Spleen (tissue), 13 donors: Measurements from ENCODE around the gene KAT5. TPM values are rescaled to one million over a fixed set of nuclear protein-coding genes. Genes with fewer than 3 reads are reported as not detected.

ENCODE experiments used
- DNase-seq: peaks from one replicate; pipeline ENCODE4 v3.0.0-alpha.2; 2020
- H3K27ac ChIP-seq, 8 donors: fragments of 200-600 bp; sonication (generic) in 7 of 8; 1 replicate in 4 of 8; 2 replicates in 4 of 8; pipeline versions ENCODE4 v1.5.0 to v1.8.0; 2016 to 2021; ENCODE audit warnings: inconsistent platforms in 4 of 8, mild to moderate bottlenecking in 4 of 8, moderate library complexity in 1 of 8
- H3K27me3 ChIP-seq, 7 donors: fragments of 200-600 bp; sonication (generic) in 6 of 7; replicated peaks in 1 of 7; 1 replicate in 4 of 7; 2 replicates in 3 of 7; pipeline versions ENCODE4 v1.5.0 to v1.8.0; 2016 to 2021; ENCODE audit warnings: inconsistent platforms in 3 of 7, mild to moderate bottlenecking in 1 of 7
- H3K36me3 ChIP-seq, 6 donors: fragments of 200-600 bp; sonication (generic) in 5 of 6; 1 replicate in 4 of 6; 2 replicates in 2 of 6; pipeline versions ENCODE4 v1.5.0 to v1.8.0; 2016 to 2021; ENCODE audit warnings: inconsistent platforms in 2 of 6
- H3K4me1 ChIP-seq, 6 donors: fragments of 200-600 bp; sonication (generic) in 5 of 6; 1 replicate in 3 of 6; 2 replicates in 3 of 6; pipeline versions ENCODE4 v1.5.0 to v1.8.0; 2016 to 2021; ENCODE audit warnings: inconsistent platforms in 3 of 6
- H3K4me3 ChIP-seq, 8 donors: fragments of 200-600 bp; sonication (generic) in 7 of 8; 1 replicate in 4 of 8; 2 replicates in 4 of 8; pipeline versions ENCODE4 v1.5.0 to v1.8.0; 2016 to 2021; ENCODE audit warnings: inconsistent platforms in 4 of 8, mild to moderate bottlenecking in 4 of 8, moderate library complexity in 2 of 8
- H3K9me3 ChIP-seq, 8 donors: fragments of 200-600 bp; sonication (generic) in 7 of 8; 1 replicate in 4 of 8; 2 replicates in 4 of 8; pipeline versions ENCODE4 v1.5.0 to v1.8.0; 2016 to 2021; ENCODE audit warnings: inconsistent platforms in 4 of 8
- POLR2A ChIP-seq, 3 donors: fragments of 450-650 bp; IDR thresholded peaks; one replicate each; pipeline ENCODE4 v1.5.1; 2017; ENCODE audit warnings: antibody characterized with exemption in 3 of 3, mild to moderate bottlenecking in 1 of 3
- POLR2AphosphoS5 ChIP-seq, 3 donors: sonication (generic); formaldehyde crosslinking; IDR thresholded peaks; one replicate each; pipeline ENCODE4 v1.5.1; 2017; ENCODE audit warnings: antibody characterized with exemption in 3 of 3
- WGBS, 5 donors: extraction: QIAGEN DNeasy Blood & Tissue Kit in 3 of 5; methylation state at CpG; one replicate each; pipeline versions ENCODE4 v1.1.5 to v1.1.7; 2013 to 2018; 5-methylcytosine and 5-hydroxymethylcytosine counted together
- intact Hi-C: fragments of 100-400 bp; cut with DNase I; formaldehyde crosslinking; loops from one replicate; pipeline ENCODE4 v1.15.0; 2023; ENCODE audit warnings: low total_unique reads
- long read RNA-seq, 2 donors: transcript quantifications; one replicate each; lab custom pipeline, GENCODE V29; 2026
- polyA plus RNA-seq, 3 donors: library from polyadenylated mRNA; stranded (reverse); fragments of 200-250 nt; gene quantifications; one replicate each; pipeline ENCODE4 v1.2.1, GENCODE V29; 2013
- total RNA-seq, 7 donors: library from RNA; depleted of rRNA in 3 of 7; stranded (reverse); fragments of >200 nt in 3 of 7; fragmentation: NEBNext Ultra II Directional in 4 of 7; extraction: Animal tissue kit (Norgen Biotek cat#: 25700) in 4 of 7; gene quantifications; one replicate each; pipeline versions ENCODE4 v1.1.0 to v1.2.1, GENCODE V29; 2016 to 2021
- TF ChIP-seq, protein P1 (sequence below), 11 experiments: fragments of 200-600 bp in 7 of 11; fragments of 450-650 bp in 4 of 11; sonication (generic) in 4 of 11; IDR thresholded peaks in 8 of 11; conservative IDR thresholded peaks in 3 of 11; 1 replicate in 7 of 11; 2 replicates in 4 of 11; pipeline versions ENCODE4 v1.4.0 to v1.8.0; 2016 to 2021; ENCODE audit warnings: antibody characterized with exemption in 11 of 11, inconsistent platforms in 4 of 11, mild to moderate bottlenecking in 1 of 11
- donor health status: healthy with polysubstance abuse.
- donor health status: DM: no; HTN: no; CAD: no; lungs with moderate emphysema.
- donor health status: DM: no; HTN: no; CAD: no.
- donor health status: Bipolar disorder and iron deficiency.
- donor health status: healthy.
- donor health status: DM: no; HTN: no; CAD: no.
- donor health status: DM: yes; HTN: yes; CAD: no.

Gene KAT5
- total RNA-seq, result 10 to 100 TPM; 55.0 to 85.8 (median 63.6) TPM
- 100 to 1,000 TPM in 1 of 3 donors, 10 to 100 TPM in 2; 55.3 to 103 (median 72.4) TPM for polyA plus RNA-seq
- long read RNA-seq, donor 1, partial matches to known transcripts, result 0 of 5 reads
- long read RNA-seq, donor 1, other reads (novel, unspliced or antisense), result 0 of 5 reads
- long read RNA-seq, donor 2, partial matches to known transcripts, result 0 of 3 reads
- long read RNA-seq, donor 2, other reads (novel, unspliced or antisense), result 0 of 3 reads

DNA sequence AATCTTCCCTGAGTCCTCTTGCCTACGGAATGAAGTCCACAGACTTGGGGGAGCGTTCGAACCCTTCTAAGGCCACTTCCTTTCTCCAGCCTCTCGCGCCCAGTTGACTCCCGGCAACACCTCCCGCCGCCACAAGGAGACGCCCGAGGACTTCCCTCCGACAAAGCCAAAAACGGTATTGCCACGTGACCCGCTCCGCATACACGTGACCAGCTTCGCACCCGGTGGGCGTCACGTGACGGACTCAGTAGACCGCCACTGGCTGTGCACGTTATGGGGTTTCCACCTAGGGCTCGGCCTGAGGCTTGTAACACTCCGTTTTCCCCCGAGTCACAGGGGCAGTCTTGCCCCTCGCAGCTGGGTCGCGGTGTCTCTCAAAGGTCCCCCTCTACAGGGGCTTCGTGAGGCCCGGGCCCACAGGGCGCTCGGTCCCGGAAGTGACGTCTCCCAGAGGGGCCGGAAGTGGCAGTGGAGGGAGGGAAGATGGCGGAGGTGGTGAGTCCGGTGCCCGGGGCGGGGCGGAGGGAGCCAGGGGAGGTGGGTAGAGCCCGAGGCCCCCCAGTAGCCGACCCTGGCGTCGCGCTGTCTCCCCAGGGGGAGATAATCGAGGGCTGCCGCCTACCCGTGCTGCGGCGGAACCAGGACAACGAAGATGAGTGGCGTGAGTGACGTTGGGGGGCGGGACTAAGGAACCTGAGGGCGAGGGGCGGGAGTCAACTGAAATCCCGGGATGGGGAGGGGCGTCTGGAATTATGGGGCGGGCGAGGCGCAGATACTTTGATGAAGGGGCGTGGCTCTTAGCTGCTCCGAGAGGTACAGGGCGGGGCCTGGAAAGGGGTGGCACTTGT, at the start of gene KAT5:
TSS of gene KAT5 (plus strand) at position 468 of the 848 bp plus-strand sequence. CDS start at position 484, 16 bp downstream.
- no peaks in the 10 kb centered on the region for H3K27me3 ChIP-seq
- intact Hi-C loops, result loop anchor here (10.0 kb wide), 2 partner anchors 103 to 283 kb away; no protein-coding TSS in a partner anchor
- peaks cover 9 to 57% (median 27%) of the 10 kb centered on the region in 6 donors for H3K4me1 ChIP-seq
- WGBS, 5 donors, result 0 to 1% (median 0%) methylated on average over 49 to 65 of the region's 65 CpGs
- DNase-seq, result peak; percentile 99
- peak within 1 kb of the TSS; percentile 35 to 76 (median 66) for H3K4me3 ChIP-seq
- TF ChIP-seq POLR2A (IDR thresholded peaks at IDR 0.05), result peak in 2 of 3 donors; percentile 55 to 58
- TF ChIP-seq, protein P1, sequence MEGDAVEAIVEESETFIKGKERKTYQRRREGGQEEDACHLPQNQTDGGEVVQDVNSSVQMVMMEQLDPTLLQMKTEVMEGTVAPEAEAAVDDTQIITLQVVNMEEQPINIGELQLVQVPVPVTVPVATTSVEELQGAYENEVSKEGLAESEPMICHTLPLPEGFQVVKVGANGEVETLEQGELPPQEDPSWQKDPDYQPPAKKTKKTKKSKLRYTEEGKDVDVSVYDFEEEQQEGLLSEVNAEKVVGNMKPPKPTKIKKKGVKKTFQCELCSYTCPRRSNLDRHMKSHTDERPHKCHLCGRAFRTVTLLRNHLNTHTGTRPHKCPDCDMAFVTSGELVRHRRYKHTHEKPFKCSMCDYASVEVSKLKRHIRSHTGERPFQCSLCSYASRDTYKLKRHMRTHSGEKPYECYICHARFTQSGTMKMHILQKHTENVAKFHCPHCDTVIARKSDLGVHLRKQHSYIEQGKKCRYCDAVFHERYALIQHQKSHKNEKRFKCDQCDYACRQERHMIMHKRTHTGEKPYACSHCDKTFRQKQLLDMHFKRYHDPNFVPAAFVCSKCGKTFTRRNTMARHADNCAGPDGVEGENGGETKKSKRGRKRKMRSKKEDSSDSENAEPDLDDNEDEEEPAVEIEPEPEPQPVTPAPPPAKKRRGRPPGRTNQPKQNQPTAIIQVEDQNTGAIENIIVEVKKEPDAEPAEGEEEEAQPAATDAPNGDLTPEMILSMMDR (IDR thresholded peaks at IDR 0.05 in 8 of 11, conservative IDR thresholded peaks at IDR 0.05 in 3 of 11), result peak; percentile 95 to 100 (median 97)
- peak; percentile 93 to 97 (median 96) for TF ChIP-seq POLR2AphosphoS5 (IDR thresholded peaks at IDR 0.05)
- H3K36me3 ChIP-seq, result peaks cover 3 to 43% (median 42%) of the 10 kb centered on the region in 6 donors
- peak within 1 kb of the TSS; percentile 89 to 100 (median 100) for H3K27ac ChIP-seq
- no peaks in the 10 kb centered on the region for H3K9me3 ChIP-seq

- 0 to 1% (median 0%) methylated on average over 16 to 91 of the region's 91 CpGs for WGBS, 5 donors
- TF ChIP-seq, protein P1 (IDR thresholded peaks at IDR 0.05 in 8 of 11, conservative IDR thresholded peaks at IDR 0.05 in 3 of 11), result peak in 4 of 11 experiments; percentile 15 to 53 (median 33)
- TF ChIP-seq POLR2AphosphoS5 (IDR thresholded peaks at IDR 0.05), result peak; percentile 86 to 92 (median 90)
- peak in 2 of 3 donors; percentile 44 to 82 for TF ChIP-seq POLR2A (IDR thresholded peaks at IDR 0.05)
- Histone ChIP-seq H3K36me3 (peaks cover 5 to 43% (median 37%) of the 10 kb centered on the region in 6 donors), H3K4me3 (peak within 1 kb of the TSS; percentile 62 to 97 (median 86)), H3K9me3 (no peaks in the 10 kb centered on the region), H3K27ac (peak within 1 kb of the TSS; percentile 93 to 99 (median 98)), H3K27me3 (no peaks in the 10 kb centered on the region), H3K4me1 (peaks cover 17 to 61% (median 43%) of the 10 kb centered on the region in 6 donors)
- DNase-seq, result peak; percentile 98
- intact Hi-C loops, result no loop called here
Measured at GRCh38 chr11:65662799-65663638, 49.0 kb upstream of the KAT5 start, which contains the start of gene RELA. RELA (minus strand) TSS chr11:65662916; CDS start chr11:65662832, 84 bp downstream.

DNA sequence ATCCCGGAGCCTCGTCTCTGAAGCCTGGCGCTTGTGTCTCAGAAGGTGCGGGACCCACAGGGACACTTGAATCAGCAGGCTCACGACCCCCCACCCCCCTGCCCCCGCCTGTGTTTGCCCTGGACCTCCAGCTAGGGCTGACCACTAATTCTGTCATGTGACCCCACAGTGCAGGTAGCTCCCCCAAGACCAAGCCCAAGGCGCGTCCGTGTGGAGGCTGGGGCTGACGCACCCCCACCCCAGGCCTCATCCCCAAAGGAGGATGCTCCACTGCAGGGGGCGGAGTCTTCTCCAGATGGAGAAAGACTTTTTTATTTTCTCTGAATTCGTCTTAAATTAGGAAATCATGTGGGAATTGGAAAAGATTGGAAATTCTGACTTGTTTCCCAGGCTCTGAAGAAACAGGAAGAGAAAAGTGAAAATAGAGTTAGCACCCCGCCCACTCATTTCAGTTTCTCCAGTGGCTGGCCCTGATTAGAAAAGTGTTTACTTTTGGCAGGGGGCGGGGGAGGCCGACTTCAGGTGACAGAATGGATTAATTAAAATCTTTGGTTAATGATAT, 48.3 kb upstream of the KAT5 start:
- peak; percentile 89 for DNase-seq

More for the DNA sequence above, 48.3 kb upstream of the KAT5 start:
- Histone ChIP-seq H3K4me3 (peak overlapping the region; percentile 62 to 97 (median 86)), H3K27ac (peak overlapping the region; percentile 93 to 99 (median 98)), H3K4me1 (peaks cover 17 to 54% (median 43%) of the 10 kb centered on the region in 6 donors), H3K9me3 (no peaks in the 10 kb centered on the region), H3K27me3 (no peaks in the 10 kb centered on the region), H3K36me3 (peaks cover 0 to 36% (median 30%) of the 10 kb centered on the region in 6 donors)
- no peak for TF ChIP-seq POLR2A (IDR thresholded peaks at IDR 0.05)
- TF ChIP-seq, protein P1 (IDR thresholded peaks at IDR 0.05 in 8 of 11, conservative IDR thresholded peaks at IDR 0.05 in 3 of 11), result peak in 1 of 11 experiments; percentile 4
- peak in 2 of 3 donors; percentile 10 to 51 for TF ChIP-seq POLR2AphosphoS5 (IDR thresholded peaks at IDR 0.05)
- WGBS, 5 donors, result 0 to 1% (median 1%) methylated on average over 13 to 15 of the region's 15 CpGs
- intact Hi-C loops, result no loop called here
